T-cell (primary cell): ENCODE data around the gene DVL2. TPM values are rescaled to one million over a fixed set of nuclear protein-coding genes. Genes with fewer than 3 reads are reported as not detected.
"Not testable (repeated sequence)": the region's sequence is repeated elsewhere in the genome, so short reads cannot be mapped to it uniquely, and the experiment has no call there.

Experiments used
- ATAC-seq, 4 experiments: fragments of 200-7000 bp in 3 of 4; fragments of 150-1000 bp in 1 of 4; cut with Tn5 transposase; replicated peaks in 1 of 4; 1 replicate in 3 of 4; 2 replicates in 1 of 4; pipeline ENCODE4 v1.10.0; 2021; ENCODE audit warnings: moderate library complexity in 3 of 4, mild to moderate bottlenecking in 2 of 4, moderate number of reproducible peaks in 1 of 4
- CTCF ChIA-PET, 2 donors: fragments of 300-600 bp; sonication (Branson Sonifier 250); formaldehyde crosslinking; loops; one replicate each; lab custom pipeline; 2022; ENCODE audit warnings: antibody characterized with exemption in 2 of 2; lab: Charles Lee
- POLR2A ChIA-PET, 2 donors: fragments of 300-600 bp; sonication (Branson Sonifier 250); formaldehyde crosslinking; loops; one replicate each; lab custom pipeline; 2022; ENCODE audit warnings: antibody characterized with exemption in 2 of 2; lab: Charles Lee
- DNase-seq, 35 experiments: peaks; one replicate each; pipeline versions ENCODE4 v3.0.0 to v3.0.0-alpha.2; 2013 to 2023
- H3K27ac ChIP-seq: one replicate; pipeline ENCODE4 v1.5.1; 2013; ENCODE audit warnings: low read length
- H3K27me3 ChIP-seq, 2 experiments: replicated peaks in 1 of 2; 1 replicate in 1 of 2; 2 replicates in 1 of 2; pipeline versions ENCODE4 v1.6.1 to v1.7.0; 2013; ENCODE audit warnings: low read length in 1 of 2, mixed read lengths in 1 of 2; ENCODE audit not compliant: control insufficient read depth in 2 of 2, insufficient read depth in 2 of 2; ENCODE audit errors: extremely low read depth in 1 of 2
- H3K36me3 ChIP-seq, 2 donors: 1 replicate in 1 of 2; 2 replicates in 1 of 2; pipeline versions ENCODE4 v1.6.1 to v1.7.0; 2013; ENCODE audit warnings: low read length in 1 of 2; ENCODE audit not compliant: control insufficient read depth in 2 of 2, insufficient read depth in 1 of 2; ENCODE audit errors: extremely low read depth in 1 of 2
- H3K4me1 ChIP-seq, 2 experiments: 1 replicate in 1 of 2; 2 replicates in 1 of 2; pipeline versions ENCODE4 v1.6.1 to v1.7.0; 2013; ENCODE audit warnings: low read length in 2 of 2, mixed read lengths in 1 of 2; ENCODE audit not compliant: insufficient read depth in 2 of 2, control insufficient read depth in 1 of 2; ENCODE audit errors: extremely low read depth in 1 of 2
- H3K4me3 ChIP-seq, 2 donors: 1 replicate in 1 of 2; 2 replicates in 1 of 2; pipeline versions ENCODE4 v1.5.1 to v1.7.0; 2013; ENCODE audit warnings: mild to moderate bottlenecking in 2 of 2, low read length in 1 of 2, moderate library complexity in 1 of 2; ENCODE audit not compliant: control insufficient read depth in 1 of 2; ENCODE audit errors: extremely low read depth in 1 of 2
- H3K9me3 ChIP-seq: 2 replicates; pipeline ENCODE4 v1.7.0; 2013
- H3K27ac Mint-ChIP-seq, 2 donors: one replicate each; pipeline ENCODE4 v1.8.0; 2020 to 2021; ENCODE audit warnings: mild to moderate bottlenecking in 2 of 2, mixed read lengths in 2 of 2
- H3K27me3 Mint-ChIP-seq, 2 donors: one replicate each; pipeline ENCODE4 v1.8.0; 2021 to 2022; ENCODE audit warnings: mixed read lengths in 2 of 2
- H3K36me3 Mint-ChIP-seq: one replicate; pipeline ENCODE4 v1.8.0; 2021; ENCODE audit warnings: mixed read lengths
- H3K4me1 Mint-ChIP-seq, 3 donors: one replicate each; pipeline ENCODE4 v1.8.0; 2020 to 2022; ENCODE audit warnings: mixed read lengths in 3 of 3, mild to moderate bottlenecking in 1 of 3
- H3K4me3 Mint-ChIP-seq, 3 donors: one replicate each; pipeline ENCODE4 v1.8.0; 2020 to 2022; ENCODE audit warnings: mild to moderate bottlenecking in 3 of 3, mixed read lengths in 3 of 3, moderate library complexity in 3 of 3
- H3K9me3 Mint-ChIP-seq, 3 donors: one replicate each; pipeline ENCODE4 v1.8.0; 2020 to 2022; ENCODE audit warnings: mixed read lengths in 3 of 3
- WGBS: methylation state at CpG from one replicate; pipeline ENCODE4 v1.1.5; 2013; ENCODE audit warnings: missing lambda C conversion rate; ENCODE audit not compliant: insufficient coverage; 5-methylcytosine and 5-hydroxymethylcytosine counted together
- total RNA-seq, 35 experiments: library from RNA in 6 of 35; stranded (reverse) in 6 of 35; fragments of 120-200 nt in 1 of 35; gene quantifications; one replicate each; pipeline versions ENCODE4 v1.2.1 to v1.2.4 and lab custom pipeline; 2013 to 2026

Gene DVL2
- total RNA-seq, 5 donors from 2014 or later (not counting 1 experiment from before 2014, with no cell fraction given), result 48.2 to 76.3 (median 70.4) TPM

DNA sequence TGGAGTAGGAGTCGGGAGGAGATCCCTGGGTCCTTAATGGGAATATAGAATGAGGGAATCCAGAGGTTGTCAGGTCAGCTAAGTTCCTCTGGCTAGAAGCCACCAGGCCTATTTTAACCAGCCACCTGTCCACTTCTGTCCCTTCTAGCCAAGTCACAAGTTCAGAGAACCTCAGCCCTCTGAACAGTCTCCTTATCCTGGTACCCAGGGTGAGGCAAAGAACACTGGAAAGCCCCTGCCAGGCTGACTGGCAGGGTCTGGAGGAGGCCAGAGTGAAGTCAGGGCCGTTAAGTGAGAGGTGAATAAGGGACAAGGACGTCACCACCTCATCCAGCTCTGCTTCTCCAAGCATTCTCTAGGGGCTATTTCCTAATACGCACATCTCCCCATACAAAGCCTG lies 14.5 kb upstream of the DVL2 start:
- H3K27me3 Mint-ChIP-seq, result no peaks in the 10 kb centered on the region
- H3K27ac Mint-ChIP-seq, result peak overlapping the region in 1 of 2 donors; percentile 51
- peaks cover 23 to 46% of the 10 kb centered on the region in 2 experiments for H3K4me1 ChIP-seq
- DNase-seq (no peak), ATAC-seq (no peak)
- H3K4me1 Mint-ChIP-seq, result peaks cover 43 to 49% (median 47%) of the 10 kb centered on the region in 3 donors
- ChIA-PET CTCF (no interaction called here), POLR2A (interaction anchor here in 1 of 2 donors (0.6 kb wide), 1 partner anchor 244 kb away, joined by 5 read pairs; no protein-coding TSS in a partner anchor)
- H3K9me3 Mint-ChIP-seq, result no peaks in the 10 kb centered on the region
- peak overlapping the region; percentile 59 to 94 (median 91) for H3K4me3 Mint-ChIP-seq
- H3K4me3 ChIP-seq, result no peak overlapping the region
- peaks cover 23% of the 10 kb centered on the region for H3K36me3 Mint-ChIP-seq
- H3K36me3 ChIP-seq, result peaks cover 0 to 27% of the 10 kb centered on the region in 2 donors
- H3K27ac ChIP-seq, result no peak overlapping the region
- WGBS, result 100% methylated on average over 2 of the region's 4 CpGs
- no peaks in the 10 kb centered on the region for H3K9me3 ChIP-seq
- no peaks in the 10 kb centered on the region for H3K27me3 ChIP-seq

- ATAC-seq (no peak), DNase-seq (no peak)
- peaks cover 0 to 27% of the 10 kb centered on the region in 2 donors for H3K36me3 ChIP-seq
- no peaks in the 10 kb centered on the region for H3K27me3 ChIP-seq
- no peaks in the 10 kb centered on the region for H3K9me3 ChIP-seq
- H3K4me3 ChIP-seq, result no peak overlapping the region
- Mint-ChIP-seq H3K27ac (no peak overlapping the region), H3K36me3 (peaks cover 17% of the 10 kb centered on the region), H3K9me3 (no peaks in the 10 kb centered on the region), H3K4me3 (no peak overlapping the region), H3K27me3 (peaks cover 0 to 2% of the 10 kb centered on the region in 2 donors), H3K4me1 (peaks cover 45 to 51% (median 46%) of the 10 kb centered on the region in 3 donors)
- peaks cover 14 to 44% of the 10 kb centered on the region in 2 experiments for H3K4me1 ChIP-seq
- no CpG with 5 or more reads among the region's 5 CpGs for WGBS
- H3K27ac ChIP-seq, result no peak overlapping the region
- ChIA-PET POLR2A (no interaction called here), CTCF (no interaction called here)
These were observed 12.5 kb upstream of the DVL2 start for GRCh38 chr17:7246779-7247178.

DNA sequence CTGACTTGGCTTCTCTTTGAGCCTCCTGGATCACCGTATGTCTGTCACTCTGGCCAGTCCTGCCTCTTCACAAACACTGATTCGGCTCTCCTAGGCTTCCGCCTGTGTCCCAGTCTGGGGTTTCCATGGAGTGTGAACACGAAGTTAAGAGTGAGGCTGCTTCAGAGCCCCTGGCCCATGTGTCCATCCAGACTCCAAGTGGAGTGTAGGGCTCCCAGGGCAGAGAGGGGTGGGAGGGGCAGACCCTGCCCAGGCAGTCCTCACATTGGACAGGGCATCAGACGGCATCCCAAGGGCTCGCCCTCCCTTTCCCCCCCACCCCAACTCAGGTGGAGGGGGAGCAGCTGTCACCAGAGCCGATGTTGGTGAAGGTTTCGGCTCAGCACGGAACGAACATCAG lies 9.5 kb upstream of the DVL2 start:
- Mint-ChIP-seq H3K36me3 (peaks cover 29% of the 10 kb centered on the region), H3K4me3 (peak overlapping the region in 2 of 3 donors; percentile 47 to 99), H3K4me1 (peaks cover 46 to 51% (median 46%) of the 10 kb centered on the region in 3 donors)
- Histone ChIP-seq H3K4me1 (peaks cover 16 to 43% of the 10 kb centered on the region in 2 experiments), H3K36me3 (peaks cover 0 to 39% of the 10 kb centered on the region in 2 donors)
- POLR2A ChIA-PET, H3K9me3 ChIP-seq, H3K27ac ChIP-seq, H3K27ac Mint-ChIP-seq, H3K9me3 Mint-ChIP-seq, H3K4me3 ChIP-seq, H3K27me3 ChIP-seq, ATAC-seq, DNase-seq, H3K27me3 Mint-ChIP-seq: not testable (repeated sequence)
- CTCF ChIA-PET, result interaction anchor here in 1 of 2 donors (0.6 to 0.9 kb wide), 3 partner anchors 10 to 670 kb away, joined by 3 to 4 read pairs (median 3); no protein-coding TSS in a partner anchor
- 100% methylated on average over 3 of the region's 10 CpGs for WGBS

GRCh38 chr17:7243453-7243729 lies 9.1 kb upstream of the DVL2 start:
- H3K27me3 ChIP-seq, result no peaks in the 10 kb centered on the region
- DNase-seq (no peak), ATAC-seq (no peak)
- H3K4me3 Mint-ChIP-seq, result peak overlapping the region; percentile 97 to 99 (median 98)
- H3K4me3 ChIP-seq, result peak overlapping the region; percentile 89 to 96
- H3K27ac Mint-ChIP-seq, result peak overlapping the region; percentile 99 to 100
- WGBS, result 100% methylated on average over 1 of the region's 2 CpGs
- ChIA-PET CTCF (interaction anchor here in 1 of 2 donors (0.6 to 2.3 kb wide), 5 partner anchors 11 to 670 kb away, joined by 3 to 12 read pairs (median 4); partner anchors contain the start of gene TMEM102), POLR2A (no interaction called here)
- peaks cover 0 to 2% of the 10 kb centered on the region in 2 donors for H3K27me3 Mint-ChIP-seq
- peaks cover 0 to 39% of the 10 kb centered on the region in 2 donors for H3K36me3 ChIP-seq
- peaks cover 29% of the 10 kb centered on the region for H3K36me3 Mint-ChIP-seq
- peak overlapping the region; percentile 87 for H3K27ac ChIP-seq
- H3K4me1 ChIP-seq, result peaks cover 13 to 39% of the 10 kb centered on the region in 2 experiments
- no peaks in the 10 kb centered on the region for H3K9me3 ChIP-seq
- peaks cover 42 to 46% (median 42%) of the 10 kb centered on the region in 3 donors for H3K4me1 Mint-ChIP-seq
- H3K9me3 Mint-ChIP-seq, result no peaks in the 10 kb centered on the region

DNA sequence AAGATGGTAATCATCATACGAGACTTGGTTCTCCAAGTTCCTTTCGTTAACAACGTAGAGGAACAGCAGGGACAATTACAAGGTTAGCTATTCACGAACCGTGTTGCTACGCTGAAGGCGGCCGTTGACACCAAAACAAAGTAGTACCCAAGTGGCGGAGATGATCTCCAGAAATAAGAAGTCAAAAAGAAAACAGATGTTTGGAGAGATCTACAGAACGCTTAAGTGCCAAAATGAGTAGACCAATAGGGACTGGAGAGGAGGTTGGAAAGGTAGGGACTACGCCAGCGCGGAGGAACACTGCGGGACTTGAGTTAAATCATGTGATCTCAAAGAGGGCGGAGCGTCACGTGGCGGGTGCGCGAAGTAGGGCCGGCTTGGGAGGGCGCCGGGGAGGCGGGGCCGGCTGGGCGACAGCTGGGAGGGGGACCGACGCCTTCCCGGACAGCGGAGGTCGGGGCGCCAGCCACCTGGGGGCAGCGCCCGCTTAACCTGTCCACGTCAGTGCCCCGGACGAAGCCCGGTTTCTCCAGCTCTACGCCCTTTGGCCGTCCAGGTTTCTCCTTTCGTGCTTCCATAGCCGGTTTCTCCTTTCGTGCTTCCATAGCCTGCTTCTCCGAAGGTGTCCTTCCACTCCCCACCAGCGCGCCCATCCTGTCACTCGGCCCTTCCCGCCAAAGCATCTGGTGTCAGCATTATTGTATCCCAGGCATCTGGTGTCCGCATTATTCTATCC lies 8.6 kb upstream of the DVL2 start:
- Mint-ChIP-seq H3K27me3 (peaks cover 0 to 2% of the 10 kb centered on the region in 2 donors), H3K4me1 (peaks cover 41 to 46% (median 42%) of the 10 kb centered on the region in 3 donors), H3K36me3 (peaks cover 29% of the 10 kb centered on the region), H3K27ac (peak overlapping the region; percentile 99 to 100), H3K4me3 (peak overlapping the region; percentile 97 to 99 (median 98)), H3K9me3 (no peaks in the 10 kb centered on the region)
- WGBS, result 3% methylated on average over 49 of the region's 49 CpGs
- H3K4me3 ChIP-seq, result peak overlapping the region; percentile 89 to 96
- ATAC-seq (peak; percentile 45 to 51 (median 49)), DNase-seq (peak; percentile 83 to 97 (median 91))
- peaks cover 0 to 39% of the 10 kb centered on the region in 2 donors for H3K36me3 ChIP-seq
- no peaks in the 10 kb centered on the region for H3K27me3 ChIP-seq
- CTCF ChIA-PET, result interaction anchor here in 1 of 2 donors (0.6 to 2.3 kb wide), 13 partner anchors 8 to 956 kb away, joined by 3 to 12 read pairs (median 4); partner anchors contain the start of genes ACADVL, CTDNEP1, DLG4 and ELP5
- H3K27ac ChIP-seq, result peak overlapping the region; percentile 87
- H3K4me1 ChIP-seq, result peaks cover 13 to 37% of the 10 kb centered on the region in 2 experiments
- no peaks in the 10 kb centered on the region for H3K9me3 ChIP-seq
- POLR2A ChIA-PET, result interaction anchor here (0.6 to 0.9 kb wide), 3 partner anchors 8 to 27 kb away, joined by 3 to 4 read pairs (median 3); partner anchors contain the start of gene DVL2 (in 1 of the 2)
